DND-41 (cell line): ENCODE data around the gene RNF157.

Source experiments
- EZH2 ChIP-seq: IDR thresholded peaks from 3 replicates; pipeline ENCODE4 v1.6.1; 2012; ENCODE audit warnings: borderline replicate concordance, low read depth, mild to moderate bottlenecking, moderate library complexity, low read length, inconsistent platforms; ENCODE audit not compliant: severe bottlenecking
- TF ChIP-seq, protein P1 (sequence below): IDR thresholded peaks from 2 replicates; pipeline ENCODE4 v1.5.1; 2012; ENCODE audit warnings: borderline replicate concordance, low read length, moderate library complexity, mild to moderate bottlenecking; ENCODE audit not compliant: poor library complexity, severe bottlenecking; ENCODE audit errors: extremely low read depth

DNA sequence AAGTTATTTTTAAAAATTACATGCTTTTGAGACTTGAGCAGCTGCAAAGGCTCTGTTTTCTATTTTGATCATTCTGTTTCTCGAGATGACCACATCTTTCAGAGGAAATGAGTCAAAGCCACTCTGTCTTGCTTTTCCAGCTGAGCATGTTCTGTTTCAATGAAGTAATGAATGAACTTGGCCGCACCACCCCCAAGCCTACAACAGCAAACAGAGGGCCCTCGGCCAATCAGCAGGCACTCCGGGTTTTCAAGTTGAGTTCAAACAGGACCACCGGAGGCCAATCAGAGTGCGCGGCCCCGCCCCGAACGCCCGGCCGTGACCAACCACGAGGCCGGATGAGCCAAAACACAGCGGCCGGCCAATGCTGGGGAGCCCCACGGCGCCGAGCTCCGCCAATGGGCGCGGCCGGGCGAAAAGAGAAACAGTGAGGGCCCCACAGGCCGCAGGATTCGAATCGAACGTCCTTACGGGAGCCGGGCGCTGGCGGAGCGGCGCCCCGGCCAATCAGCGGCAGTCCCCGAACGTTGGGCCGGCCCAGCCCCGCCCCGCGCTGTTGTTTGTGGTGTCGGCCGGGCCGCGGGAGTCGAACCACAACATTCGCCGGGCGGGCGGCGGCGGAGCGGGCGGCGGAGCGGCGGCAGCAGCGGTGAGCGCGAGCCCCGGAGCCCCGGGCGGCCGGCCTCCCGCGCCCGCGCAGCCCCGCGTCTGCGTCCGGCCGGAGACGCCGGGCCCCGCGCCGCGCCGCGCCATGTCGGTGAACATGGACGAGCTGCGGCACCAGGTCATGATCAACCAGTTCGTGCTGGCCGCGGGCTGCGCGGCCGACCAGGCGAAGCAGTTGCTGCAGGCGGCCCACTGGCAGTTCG lies 24.7 kb upstream of the RNF157 start, which contains the start of gene UBALD2:
- TF ChIP-seq, protein P1, sequence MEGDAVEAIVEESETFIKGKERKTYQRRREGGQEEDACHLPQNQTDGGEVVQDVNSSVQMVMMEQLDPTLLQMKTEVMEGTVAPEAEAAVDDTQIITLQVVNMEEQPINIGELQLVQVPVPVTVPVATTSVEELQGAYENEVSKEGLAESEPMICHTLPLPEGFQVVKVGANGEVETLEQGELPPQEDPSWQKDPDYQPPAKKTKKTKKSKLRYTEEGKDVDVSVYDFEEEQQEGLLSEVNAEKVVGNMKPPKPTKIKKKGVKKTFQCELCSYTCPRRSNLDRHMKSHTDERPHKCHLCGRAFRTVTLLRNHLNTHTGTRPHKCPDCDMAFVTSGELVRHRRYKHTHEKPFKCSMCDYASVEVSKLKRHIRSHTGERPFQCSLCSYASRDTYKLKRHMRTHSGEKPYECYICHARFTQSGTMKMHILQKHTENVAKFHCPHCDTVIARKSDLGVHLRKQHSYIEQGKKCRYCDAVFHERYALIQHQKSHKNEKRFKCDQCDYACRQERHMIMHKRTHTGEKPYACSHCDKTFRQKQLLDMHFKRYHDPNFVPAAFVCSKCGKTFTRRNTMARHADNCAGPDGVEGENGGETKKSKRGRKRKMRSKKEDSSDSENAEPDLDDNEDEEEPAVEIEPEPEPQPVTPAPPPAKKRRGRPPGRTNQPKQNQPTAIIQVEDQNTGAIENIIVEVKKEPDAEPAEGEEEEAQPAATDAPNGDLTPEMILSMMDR, result no peak
- TF ChIP-seq EZH2, result peak; percentile 50
